ENCODE measurements around the gene PRELID1. TPM values are rescaled to one million over a fixed set of nuclear protein-coding genes. Genes with fewer than 3 reads are reported as not detected.

PRELID1 gene
- total RNA-seq, 1 donor from 2014 or later = 144 TPM

DNA sequence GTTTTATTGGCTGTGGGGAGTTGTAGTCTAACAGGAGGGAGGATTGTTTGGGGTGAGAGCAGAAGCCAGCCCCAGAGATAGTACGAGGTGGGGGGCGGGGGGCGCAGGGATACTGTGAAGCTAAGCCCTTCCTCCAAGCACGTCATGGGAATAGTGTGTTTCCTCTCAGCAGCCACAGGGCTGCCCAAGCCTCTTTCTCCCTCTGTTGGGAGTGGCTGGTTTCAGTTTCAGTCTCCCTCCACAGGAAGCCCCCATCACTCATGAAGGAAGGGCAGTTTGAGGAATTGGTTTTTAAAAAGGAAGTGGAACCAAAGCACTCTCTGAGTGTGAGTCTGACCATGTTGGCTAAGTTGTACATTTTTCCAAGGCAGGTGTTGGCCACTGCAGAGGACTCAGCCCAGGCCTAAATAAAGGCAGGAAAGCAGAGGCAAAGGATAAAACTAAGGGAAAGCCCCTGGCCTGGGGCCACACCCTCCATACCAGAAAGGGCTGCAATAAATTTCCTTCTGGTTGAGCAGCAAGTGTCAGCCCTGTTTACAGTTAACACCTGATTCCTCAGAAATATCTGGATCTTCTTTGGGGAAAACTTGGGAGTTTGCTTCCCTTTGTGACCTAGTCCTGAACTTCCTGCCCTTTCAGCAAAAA is 3.2 kb upstream of the PRELID1 start:
- peak; percentile 13 for ATAC-seq

- ATAC-seq = peak; percentile 24
Observed at GRCh38 chr5:177300951-177301350, 2.6 kb upstream of the PRELID1 start.

DNA sequence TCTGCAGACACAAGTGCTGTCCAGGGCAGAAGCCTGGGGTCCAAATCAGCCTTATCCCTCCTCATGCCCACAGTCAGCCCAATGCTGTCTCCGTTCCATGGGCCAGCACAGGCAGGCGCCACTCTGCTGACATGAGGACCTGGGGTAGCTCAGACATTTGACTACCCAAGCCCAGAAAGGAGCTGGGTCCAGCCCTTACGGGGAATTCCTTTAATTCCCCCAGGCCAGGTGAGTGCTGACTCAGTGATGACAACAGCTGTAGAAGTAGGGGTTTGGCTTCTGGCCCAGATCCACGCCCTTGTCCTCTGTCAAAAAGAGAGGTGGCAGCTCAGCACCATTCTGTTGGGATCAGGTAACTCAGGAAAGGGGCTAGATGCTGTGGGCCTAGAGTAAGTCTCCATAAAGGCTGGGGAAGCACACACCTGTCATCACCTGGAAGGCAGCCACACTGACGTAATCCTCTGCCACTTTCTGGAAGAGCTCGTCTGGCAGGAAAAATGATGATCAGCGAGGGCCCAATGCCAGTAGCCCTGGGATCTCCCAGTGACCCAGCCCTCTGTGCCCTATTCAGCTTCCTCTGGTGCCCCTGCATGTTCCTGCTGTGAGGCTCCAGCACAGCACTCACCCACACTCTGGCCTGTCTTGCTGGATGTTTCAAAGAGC is 2.0 kb upstream of the PRELID1 start:
- peak; percentile 75 for ATAC-seq

DNA sequence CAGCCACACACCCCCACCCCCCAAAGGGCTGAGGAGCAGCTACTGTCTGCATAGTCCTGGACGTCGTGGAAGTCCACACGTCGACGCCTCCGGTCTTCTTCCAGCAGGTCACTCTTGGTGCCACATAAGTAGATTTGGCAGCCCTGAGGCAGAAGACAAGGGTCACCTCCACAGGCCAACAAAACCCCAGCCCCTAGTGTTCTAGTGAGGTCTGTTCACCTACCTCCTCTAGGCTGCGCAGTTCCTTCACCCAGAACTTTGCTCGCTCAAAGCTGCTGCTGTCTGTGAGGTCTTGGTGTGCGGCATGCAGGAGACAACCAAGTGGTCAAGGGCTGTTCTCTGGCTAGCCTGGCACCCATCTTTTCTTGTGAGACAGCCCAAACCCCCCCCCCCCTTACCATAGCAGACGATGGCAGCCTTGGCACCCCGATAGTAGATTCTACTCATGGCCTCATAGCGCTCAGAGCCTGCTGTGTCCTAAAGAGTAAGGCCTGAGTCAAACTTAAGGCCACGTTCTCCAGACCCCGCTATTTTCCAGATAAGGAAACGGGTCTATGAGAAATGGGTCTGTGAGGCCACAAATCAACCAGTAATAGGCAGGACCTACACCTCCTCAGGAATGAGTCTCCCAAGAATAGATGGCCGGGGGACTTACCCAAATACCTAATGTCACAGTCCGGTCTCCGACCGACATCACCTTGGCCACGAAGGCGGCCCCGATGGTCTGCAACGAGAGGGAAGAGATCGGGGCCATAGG is 1.1 kb upstream of the PRELID1 start:
- no peak for ATAC-seq

GRCh38 chr5:177303925-177304391 is 359 bp downstream of the PRELID1 start:
- no peak for ATAC-seq

- ATAC-seq = no peak
Observed at GRCh38 chr5:177304392-177305119, 957 bp downstream of the PRELID1 start.

- ATAC-seq = peak; percentile 35
Observed at GRCh38 chr5:177306103-177306640, 2.6 kb downstream of the PRELID1 start.

- ATAC-seq = no peak
Observed at GRCh38 chr5:177306674-177307543, 3.3 kb downstream of the PRELID1 start.

GRCh38 chr5:177307544-177308363 is 4.2 kb downstream of the PRELID1 start:
- no peak for ATAC-seq

- no peak for ATAC-seq
Observed at GRCh38 chr5:177308740-177309139, 5.1 kb downstream of the PRELID1 start.

- peak; percentile 46 for ATAC-seq
Observed at GRCh38 chr5:177309351-177310191, 6.0 kb downstream of the PRELID1 start.

DNA sequence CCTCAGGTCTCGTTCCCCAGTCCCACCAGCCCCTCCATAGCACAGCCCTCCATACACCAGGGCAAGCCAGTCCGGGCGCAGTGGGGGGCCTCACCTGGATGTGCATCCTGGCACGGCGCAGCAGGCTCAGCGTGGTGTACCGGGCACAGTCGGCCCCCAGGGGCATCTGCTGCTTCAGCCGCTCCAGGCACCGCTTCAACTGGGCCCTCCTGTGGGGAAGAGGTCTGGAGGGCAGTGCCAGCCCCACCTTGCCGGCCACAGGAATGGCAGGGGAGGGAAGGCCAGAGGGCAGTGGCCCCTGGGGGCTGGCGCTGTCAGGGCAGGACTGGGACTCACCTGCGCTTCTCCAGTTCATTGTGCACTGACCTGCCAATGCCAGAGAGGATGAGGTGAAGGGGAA is 6.7 kb downstream of the PRELID1 start:
- ATAC-seq = no peak

DNA sequence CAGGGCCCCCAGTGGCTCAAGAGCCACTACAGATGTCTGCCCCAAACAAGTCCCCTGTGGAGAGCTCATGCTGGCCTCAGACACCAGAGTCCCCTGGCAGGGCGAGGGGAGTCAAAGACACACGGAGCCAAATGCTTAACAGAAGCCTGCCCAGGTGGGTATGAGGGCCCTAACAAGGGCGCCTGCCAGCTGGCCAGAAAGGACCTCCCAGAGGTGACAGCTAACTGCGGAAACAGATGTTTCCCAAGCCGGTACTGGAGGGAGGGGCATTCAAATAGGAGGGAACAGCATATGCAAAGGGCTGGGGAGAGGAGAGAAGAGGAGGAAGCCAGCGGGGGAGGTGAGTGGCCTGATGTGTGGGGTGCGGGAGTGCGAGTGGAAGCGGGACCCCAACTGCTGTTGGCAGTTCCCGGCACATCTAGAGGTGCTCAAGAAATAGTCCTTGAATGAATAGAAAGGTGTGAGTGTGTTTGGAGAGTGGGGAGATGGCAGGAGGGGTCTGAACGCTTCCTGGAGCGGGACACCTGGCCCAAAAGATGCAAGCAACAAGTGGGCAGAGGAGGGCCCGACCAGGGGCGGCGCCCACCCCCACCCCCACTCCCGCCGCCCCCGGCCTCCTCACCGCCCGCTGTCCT is 7.3 kb downstream of the PRELID1 start:
- ATAC-seq = no peak

DNA sequence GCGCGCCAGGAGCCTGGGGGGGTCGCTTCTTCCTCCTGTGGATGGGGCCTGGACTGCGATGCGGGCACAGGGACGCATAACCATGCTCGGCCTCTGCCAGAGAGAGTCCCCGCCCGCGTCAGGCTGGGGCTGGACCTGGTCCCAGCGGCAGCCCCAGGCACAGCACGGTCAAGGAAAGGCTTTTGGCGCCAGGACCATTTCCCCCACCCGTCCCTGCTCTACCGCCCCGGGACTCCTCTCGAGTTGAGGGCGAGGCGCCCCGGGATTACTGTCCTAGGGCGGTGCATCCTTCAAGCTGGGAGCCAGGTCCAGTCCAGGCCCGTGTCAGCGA is 7.8 kb downstream of the PRELID1 start:
- peak; percentile 2 for ATAC-seq

DNA sequence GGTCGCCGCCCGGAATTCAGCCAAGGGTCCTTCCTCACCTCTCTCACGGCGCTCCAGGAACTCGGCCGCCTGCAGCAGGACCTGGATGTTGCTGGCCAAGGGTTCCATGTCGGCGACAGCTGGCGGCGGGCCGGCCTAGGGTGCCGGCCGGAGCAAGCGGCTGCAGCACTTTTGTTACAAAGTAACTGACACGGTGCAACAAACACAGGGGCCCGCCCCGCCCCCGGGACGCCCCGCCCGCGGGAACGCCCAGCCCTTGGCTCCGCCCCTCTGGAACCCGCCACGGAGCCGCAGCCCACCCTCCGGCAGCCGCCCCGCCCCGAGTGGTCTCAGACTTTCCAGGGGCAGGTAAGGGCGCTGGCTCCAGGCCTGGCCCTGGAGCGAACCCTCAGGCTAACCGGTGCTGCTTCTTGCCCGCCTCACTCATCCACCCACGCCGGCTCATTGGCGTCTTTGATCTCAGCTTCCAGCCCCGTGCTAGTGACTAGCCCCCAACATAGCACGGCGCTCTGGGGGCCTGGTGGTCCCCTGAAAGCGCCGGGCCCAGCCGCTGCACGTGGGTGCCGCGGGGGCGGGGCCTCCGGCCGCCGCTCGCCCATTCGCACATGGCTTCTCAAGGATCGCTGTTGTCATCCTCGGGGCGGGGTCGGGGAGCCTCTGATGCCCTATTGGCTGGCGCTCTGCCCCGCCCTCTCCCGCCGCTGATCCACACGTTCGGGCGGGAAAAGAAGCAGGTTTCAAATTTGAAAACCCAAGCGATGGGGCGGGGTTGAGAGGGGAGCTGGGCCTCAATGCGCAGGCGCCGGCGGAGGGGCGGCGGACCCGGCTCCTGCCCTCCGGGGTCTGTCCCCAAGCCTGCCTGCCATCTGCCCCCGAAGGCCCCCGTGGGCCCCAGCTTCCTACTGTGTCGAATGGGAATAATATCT is 8.4 kb downstream of the PRELID1 start, which contains the start of gene MXD3:
TSS of gene MXD3 (minus strand) at position 176 of the 926 bp plus-strand sequence. CDS start at position 108, 68 bp downstream.
- ATAC-seq = peak; percentile 85

GRCh38 chr5:177312649-177313181 is 9.1 kb downstream of the PRELID1 start:
- peak; percentile 39 for ATAC-seq

DNA sequence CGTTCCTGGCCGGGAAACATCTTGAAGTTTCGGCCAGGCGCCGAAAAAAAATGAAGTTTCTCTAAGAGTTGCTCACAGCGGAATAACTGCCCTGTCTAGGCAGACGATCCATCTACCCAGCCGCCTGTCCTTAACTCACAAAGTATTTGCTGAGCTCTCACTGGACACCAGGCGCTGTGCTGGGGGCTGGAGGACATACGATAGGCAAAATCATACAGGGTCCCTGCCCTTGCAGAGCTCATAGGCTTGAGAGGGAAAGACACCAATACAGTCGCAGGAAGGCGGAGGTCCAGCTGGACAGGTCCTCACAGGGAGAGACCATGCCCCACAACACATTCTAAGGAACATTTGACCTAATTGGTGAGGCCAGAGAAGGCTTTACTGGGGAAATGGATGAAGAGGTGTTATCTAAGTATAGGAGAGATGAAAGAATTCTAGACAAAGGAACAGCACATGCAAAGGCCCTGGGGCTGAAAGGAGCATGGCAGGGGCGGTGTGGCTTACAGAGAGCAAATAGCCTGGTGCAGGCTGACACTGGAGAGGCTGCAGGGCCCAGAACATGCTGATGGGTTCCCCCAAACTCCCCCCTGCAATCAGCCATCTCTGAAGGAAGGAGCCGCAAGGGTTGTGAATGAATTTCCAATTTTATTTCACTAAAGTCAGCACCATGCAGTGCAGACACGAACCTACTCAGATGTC is 10.1 kb downstream of the PRELID1 start:
- no peak for ATAC-seq

All from esophagus mucosa (tissue), 1 donor.